Glomerular endothelial cell (primary cell): Measurements from ENCODE around the gene FOXB2. TPM values are rescaled to one million over a fixed set of nuclear protein-coding genes. Genes with fewer than 3 reads are reported as not detected.
"Not testable (repeated sequence)": the region's sequence is repeated elsewhere in the genome, so short reads cannot be mapped to it uniquely, and the experiment has no call there.

ENCODE experiments used
- DNase-seq: peaks from one replicate; pipeline ENCODE4 v3.0.0-alpha.2; 2011; ENCODE audit warnings: low read depth, low spot score; ENCODE audit errors: extremely low read depth
- total RNA-seq: library from RNA; depleted of rRNA; stranded (reverse); fragments of >200 nt; gene quantifications from 2 replicates; pipeline ENCODE4 v1.2.3, GENCODE V29; 2015

Gene FOXB2
- total RNA-seq = not detected in 2 replicates

DNA sequence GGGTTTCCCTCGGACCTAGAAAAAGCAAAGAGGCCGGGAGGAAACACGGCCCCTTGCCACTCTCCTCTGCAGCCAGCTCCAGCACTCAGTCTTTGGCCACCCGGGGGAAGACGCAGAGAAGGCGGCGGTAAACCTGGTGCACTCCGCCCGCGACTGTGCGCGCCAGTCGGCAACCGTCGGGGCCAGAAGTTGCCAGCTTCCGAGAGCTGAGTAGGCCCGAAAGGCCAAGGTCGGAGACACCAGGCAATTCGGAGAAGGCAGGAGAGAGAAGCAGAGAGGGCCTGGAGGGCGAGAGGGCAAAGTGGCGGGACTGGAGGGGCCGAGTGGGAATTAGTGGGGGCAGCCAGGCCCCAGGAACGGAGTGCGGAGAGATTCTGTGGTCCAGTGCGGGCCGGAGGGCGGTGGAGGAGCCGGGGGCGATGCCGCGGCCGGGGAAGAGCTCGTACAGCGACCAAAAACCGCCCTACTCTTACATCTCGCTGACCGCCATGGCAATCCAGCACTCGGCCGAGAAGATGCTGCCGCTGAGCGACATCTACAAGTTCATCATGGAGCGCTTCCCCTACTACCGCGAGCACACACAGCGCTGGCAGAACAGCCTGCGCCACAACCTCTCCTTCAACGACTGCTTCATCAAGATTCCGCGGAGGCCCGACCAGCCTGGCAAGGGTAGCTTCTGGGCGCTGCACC lies at the start of gene FOXB2:
Gene FOXB2, plus strand, starts transcription at position 420 of the 690 bp plus-strand sequence. Its CDS starts 0 bp downstream, at position 420.
- DNase-seq = no peak

DNA sequence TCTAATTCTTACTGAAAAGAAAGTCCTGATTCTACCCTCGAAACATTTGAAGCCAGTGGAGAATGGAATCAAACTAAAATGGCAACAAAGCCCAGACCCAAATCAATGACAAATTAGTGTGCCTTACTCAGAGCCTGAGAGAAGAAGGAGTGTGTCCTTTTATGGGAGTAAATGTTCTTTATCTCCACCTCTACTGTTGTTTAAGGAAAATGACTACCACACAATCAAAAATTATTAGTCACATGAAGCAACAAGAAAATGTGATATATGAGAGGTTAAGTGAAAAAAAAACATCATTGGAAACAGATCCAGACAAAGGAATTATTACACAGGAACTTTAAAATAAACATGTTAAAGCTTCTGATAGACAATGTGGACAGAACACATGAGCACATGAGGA lies 49.7 kb upstream of the FOXB2 start:
- no peak for DNase-seq

DNA sequence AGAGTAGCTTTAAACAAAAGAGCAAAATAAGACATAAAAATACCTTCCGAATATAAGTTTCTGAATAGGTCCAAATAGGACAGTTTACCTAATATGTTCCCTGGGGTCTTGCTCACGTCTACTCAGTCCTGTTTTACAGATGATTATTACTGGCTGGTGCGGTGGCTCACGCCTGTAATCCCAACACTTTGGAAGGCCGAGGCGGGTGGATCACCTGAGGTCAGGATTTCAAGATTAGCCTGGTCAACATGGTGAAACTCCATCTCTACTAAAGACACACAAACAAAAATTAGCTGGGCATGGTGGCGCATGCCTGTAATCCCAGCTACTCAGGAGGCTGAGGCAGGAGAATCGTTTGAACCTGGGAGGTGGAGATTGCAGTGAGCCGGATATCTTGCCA lies 40.6 kb upstream of the FOXB2 start:
- not testable (repeated sequence) for DNase-seq

DNA sequence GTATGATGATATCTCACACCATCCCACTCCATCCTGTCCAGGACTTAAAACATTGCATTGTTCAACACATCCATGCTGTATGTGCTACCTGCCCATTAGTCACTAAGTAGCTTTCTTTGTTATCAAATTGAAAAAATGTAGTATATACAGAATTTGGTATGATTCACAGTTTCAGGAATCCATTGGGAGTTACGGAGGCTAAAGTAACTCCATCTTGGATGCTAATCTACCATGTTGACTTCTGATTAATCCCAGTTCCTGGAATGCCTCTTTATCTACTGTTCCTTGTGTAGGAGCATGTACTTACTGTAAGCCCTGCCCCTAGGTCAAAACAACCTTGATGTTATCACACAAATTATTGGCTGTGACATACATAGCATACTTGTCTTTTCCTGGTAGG lies 38.9 kb upstream of the FOXB2 start:
- no peak for DNase-seq

DNA sequence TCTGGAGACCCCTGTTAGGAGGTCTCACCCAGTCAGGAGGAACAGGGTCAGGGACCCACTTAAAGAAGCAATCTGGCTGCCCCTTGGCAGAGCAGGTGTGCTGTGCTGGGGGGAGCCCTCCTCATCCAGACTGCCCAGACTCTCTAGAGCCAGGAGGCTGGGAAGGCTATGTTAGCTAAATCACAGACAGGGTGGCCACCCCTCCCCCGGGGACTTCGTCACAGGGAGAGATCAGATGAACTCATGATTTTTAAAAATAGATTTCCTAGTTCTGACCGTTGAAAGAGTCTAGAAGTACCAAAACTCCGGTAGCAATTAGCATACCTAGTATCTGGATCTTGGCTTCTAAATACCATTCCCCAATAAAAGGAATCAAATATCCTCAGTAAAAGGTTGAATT lies 35.0 kb upstream of the FOXB2 start:
- no peak for DNase-seq

DNA sequence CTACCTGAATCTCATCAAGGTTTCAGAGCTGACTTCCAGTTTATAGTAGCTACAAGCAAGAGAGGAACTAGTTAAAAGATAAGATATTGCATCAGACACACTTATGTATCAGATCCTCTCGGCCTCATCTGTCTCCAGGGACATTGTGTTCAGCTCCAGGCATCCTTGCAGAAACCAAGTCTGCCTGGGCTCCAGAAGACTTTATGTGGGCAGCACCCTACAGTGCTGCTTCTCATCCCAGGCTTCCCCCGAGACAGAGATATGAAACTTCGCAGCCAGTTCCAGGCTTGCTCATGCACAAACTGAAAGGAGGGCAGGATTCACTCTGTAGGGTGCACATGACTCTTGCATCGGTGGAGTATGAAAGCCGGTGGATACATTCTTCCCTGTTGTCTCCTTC lies 33.9 kb upstream of the FOXB2 start:
- DNase-seq = no peak

DNA sequence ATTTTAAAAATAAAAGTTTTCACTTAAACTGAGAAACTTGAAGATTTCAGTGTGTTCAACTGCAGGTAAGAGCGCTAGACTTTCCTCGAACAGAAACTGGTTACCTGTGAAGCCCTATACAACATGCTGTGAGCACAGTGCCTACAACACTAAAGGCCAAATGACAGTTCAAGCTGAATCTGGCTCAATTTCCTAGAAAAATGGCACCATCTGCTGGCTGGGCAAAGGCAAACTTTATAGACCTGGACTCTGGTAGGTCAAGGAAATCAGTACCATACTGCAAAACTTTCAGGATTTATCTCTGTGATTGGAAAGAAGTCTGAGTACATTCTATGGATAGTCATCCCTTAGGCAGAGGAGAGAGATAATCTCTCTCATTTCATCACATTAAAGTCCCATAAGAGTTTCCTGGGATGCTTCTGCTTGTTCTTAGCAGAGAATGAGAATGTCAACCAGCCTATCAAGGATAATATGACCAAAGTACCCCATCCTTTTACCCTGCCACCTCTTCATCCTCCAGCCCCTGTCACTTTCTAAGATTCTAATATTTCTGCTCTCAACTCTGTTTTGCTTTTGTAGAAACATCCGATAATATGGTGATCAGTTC lies 31.8 kb upstream of the FOXB2 start:
- DNase-seq = no peak

DNA sequence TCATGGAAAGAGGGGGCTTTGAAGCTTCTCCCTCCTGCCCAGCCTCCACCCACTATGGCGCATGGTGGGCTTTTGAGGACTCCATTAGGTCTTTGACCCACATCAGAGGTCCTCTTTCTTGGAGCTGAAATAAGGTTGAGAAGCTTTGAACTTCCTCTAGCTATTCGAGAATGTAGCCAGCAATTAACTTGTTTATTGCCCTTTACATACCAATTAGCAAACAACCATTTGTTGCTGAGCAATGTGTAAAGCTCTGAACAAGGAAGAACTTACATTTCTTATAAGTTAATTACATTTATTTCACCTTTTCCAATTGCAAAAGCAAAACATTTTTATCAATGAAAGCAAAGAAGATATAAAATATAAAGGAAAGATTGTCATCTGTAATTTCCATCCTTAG lies 30.5 kb upstream of the FOXB2 start:
- DNase-seq = no peak

DNA sequence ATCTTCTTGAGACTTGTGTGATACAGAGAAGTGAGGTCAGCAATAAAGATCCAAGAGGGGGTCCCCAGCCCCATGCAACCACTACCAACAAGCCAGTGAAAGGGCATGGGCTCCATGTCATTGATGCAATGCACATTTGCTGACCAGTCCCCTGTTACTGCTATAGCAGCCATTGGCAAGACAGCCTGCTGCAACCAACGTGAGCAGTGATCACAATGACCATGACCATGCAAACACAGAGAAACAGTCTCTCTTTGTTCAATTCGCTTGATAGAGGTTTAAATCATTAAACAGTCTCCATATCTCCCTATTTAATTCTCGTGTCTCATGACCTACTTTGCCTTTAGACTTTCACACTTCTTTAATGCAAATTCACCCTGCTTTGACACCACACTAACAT lies 30.0 kb upstream of the FOXB2 start:
- no peak for DNase-seq

DNA sequence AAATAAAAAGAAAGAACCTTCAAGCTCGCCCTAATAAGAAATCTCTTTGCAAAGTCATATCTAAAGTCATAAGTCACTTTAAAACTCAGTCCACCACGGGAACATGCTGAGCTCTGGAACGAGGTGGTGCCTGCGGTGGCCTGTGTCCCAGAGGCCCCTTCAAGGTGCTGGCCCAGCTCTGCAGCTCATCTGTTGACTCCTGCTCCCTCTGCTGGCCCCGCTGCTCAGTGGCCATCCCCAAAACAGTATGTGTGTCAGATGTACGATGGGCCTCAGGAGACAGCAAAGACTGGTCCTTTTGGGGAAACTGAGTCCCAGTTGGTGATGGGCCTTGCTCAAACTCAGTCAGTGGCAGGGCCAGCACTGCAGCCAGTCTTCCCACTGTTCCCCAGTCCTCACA lies 22.8 kb upstream of the FOXB2 start:
- no peak for DNase-seq

DNA sequence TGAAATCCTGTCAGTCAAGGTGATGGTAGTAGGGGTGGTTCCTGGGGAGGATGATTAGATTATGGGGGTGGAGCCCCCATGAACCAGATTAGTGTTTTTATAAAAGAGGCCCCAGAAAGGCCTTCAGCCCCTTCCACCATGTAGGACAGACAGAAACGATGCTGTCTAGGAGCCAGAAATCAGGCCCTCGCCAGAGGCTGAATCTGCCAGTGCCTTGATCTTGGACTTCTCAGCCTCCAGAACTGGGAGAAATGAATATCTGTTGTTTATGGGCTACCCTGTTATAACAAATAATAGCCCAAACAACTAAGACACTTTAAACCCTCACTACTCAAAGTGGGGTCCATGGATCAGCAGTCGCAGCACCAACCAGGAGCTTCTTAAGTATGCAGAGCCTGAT lies 20.2 kb upstream of the FOXB2 start:
- no peak for DNase-seq

DNA sequence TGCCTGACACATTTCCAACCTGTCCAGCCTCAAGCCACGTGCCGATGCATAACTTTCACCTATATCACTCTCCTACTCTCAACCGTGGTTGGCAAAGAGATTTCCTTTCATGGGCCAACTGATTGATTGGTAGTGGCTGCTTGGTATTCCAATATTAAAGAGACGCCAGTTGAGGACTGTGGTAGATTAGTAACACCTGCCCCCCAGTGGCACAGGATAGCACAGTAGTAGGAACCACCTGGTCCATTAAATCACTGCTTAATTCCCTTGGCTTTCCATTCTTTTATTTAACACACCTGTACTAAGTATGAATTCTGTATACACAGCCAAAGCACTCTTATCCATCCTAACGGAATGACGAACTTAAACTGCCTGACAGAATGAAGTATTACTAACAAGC lies 19.1 kb upstream of the FOXB2 start:
- DNase-seq = no peak

DNA sequence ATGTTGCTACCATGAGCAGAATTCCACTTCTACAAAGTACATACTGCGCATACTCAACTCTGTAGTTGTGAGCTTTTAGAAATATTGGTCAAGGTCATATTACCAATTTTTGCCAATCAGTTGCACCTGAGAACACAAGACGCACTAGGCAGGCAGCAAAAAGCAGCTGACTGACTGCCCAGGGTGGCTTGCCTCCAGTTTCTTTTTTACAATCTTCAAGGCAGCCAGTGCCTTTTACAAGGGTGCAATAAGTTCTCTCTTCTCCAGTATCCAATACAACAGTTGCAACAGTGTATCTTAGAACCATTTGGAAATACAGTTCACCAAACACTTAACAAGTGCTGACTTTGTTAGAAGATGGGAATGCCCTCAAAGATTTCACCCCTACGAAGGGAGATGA lies 16.1 kb upstream of the FOXB2 start:
- no peak for DNase-seq

DNA sequence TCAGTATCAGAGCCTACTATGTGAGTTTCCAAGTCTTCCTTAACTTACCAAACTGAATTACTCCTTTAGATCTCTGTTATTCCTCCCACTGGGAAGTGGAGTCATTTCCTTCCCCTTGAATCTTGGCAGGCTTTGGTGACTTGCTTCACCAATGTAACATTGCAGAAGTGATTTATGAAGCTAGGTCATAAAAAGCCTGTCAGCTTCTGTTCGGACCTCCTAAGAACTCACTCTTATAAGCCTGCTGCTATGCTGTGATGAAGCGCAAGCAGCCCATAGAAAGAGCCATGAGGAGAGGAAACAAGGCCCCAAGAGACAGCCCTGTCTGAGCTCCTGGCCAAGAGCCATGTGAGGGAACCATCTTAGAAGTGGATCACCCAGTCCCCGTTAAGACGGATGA lies 14.2 kb upstream of the FOXB2 start:
- peak; percentile 64 for DNase-seq

DNA sequence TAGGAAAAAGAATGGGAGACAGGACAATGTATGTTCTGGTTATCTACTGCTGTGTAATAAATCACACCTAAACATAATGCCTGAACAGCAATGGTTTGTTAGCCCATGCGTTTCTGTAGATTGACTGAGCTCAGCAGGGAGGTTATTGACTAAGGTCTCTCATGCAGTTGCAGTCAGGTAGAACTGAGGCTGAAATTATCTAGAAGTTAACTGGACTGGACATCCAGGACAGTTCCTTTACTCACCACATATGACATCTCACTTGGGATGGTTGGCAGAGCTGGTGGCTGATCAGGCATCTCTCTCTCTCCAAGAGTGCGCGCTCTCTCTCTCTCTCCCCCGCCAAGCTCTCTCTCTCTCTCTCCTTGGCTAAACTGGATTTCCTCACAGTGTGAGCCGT lies 8.9 kb upstream of the FOXB2 start:
- no peak for DNase-seq

DNA sequence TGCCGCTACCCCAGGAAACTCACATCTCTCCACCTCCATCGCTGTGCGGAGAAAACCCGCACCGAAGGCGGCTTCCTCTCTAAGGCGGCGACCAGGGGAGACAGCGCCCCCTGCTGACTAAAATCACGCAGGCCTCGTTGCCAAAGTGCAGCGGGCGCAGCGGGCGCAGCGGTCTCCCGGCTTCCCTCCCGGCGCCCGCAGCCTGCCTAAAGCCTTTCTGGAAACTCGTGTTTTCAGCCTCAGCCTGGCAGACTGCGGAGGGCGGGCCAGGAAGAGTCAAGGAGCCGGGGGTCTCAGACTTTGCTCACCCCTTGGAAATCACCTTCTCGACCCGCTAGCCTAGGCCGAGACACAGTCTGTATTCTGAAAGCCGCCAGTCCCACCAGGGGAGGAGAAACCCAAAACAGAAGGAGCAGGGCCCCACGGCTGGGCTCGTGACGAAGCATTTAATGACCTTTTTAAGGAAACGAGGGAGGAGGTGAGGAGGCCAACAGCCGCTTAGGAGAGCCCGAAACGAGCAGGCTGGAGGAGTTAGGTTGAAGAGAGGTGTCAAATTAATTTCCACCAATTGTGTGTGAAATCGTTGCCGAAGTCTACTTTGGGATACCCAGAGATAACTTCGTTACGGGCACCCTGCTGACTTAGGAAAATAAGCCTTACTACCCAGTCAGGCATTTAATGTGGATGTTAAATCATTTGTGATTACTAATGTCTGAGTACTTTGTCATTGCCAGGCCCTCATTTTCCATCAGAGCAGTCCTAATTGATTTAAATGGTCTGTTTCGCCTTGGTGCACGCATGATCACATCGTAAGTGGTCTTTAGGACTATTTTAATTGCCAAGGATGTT lies 7.3 kb upstream of the FOXB2 start:
- DNase-seq = no peak

DNA sequence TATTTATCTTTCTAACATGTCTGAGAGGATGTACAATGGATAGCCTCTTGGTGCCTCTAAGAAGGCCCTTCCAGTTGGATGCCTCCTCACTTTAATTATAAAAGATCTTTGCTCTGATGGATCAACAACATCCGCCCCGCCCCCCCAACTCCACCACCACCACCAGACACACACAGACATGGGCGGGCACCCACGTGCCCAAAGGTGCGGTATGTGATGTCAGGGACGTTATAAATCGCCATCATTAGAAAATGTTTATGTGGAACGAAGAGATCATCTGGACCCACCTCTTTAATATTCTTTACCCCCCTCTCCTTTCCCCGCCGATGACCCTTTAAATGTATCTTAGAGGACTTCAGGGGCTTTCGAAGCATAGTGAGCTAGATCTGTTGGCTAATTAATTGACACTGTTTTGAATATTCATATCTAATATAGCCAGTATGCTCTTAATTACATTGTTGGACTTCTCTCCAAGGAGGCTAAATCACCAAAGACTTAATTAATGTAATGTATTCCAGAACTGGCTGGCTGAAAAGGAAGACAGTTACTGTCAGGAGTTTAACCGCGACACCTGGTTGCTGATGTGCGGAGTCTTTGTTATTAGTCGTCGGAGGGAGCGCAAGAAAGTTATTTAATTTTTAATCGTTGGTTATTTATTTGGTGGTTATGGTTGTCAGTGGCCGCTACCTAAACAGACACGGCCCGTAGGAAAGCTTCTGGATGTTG lies 6.1 kb upstream of the FOXB2 start:
- DNase-seq = no peak

DNA sequence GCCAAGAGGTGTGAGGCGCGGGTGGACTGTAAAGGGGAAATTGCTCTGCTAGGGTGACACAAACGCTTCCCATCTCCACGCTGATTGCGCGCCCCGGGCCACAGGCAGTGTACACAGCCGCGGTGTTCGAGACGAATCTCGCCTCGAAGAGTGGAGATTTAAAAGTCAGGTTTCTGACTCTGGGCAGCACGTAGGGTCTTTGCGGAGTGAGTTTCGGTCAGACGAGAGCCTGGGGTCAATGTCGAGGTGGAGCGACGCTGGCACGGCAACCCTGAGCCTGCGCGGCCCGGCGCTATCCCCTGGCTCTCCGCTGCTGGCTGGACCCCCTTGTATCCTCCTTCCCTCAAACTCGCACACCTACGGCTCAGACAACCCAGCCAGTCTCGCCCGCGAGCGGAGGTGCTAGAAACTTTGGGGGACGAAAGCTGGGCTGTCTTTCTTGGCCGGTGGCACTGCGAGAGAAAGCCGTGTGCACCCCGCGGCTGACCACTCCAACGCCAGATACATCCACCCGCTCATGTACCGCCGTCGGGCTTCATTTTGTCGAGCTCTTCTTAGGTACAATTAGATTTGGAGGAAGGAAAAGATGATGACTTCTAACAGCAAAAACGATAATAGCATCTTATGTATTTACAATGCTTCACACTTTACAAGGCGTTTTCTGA lies 5.4 kb upstream of the FOXB2 start:
- no peak for DNase-seq

DNA sequence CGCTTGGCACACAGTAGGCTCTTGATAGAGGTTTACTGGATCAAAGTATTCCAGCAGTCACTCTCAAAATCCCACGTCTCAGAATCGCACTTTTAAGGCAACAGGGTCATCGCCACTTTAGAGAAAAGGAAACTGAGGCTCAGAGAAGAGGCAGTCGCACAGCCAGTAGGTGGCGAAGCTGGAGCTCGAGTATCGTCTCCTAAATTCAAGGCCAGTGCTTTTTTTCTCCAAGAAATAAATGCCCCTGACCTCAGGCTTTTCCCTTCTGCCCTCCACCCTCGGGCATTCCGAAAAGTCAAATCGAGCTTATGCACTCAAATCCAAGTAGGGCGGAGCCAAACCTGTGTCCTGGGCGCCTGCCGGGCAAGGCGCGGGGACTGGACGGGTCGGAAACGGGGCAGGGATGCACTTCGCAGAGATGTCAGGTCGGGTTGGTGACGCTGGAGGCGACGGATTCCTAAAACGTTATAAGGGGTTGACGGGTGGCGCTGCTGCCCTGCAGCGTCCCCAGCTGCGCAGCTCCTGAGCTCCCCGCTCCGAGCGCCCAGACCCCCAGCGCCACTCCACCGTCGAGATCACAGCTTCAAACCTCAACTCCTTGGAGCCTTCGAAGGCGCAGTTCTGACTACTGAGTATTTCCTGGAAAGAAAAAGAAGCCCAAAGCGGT lies 4.7 kb upstream of the FOXB2 start:
- DNase-seq = no peak
